Muscle layer of colon (tissue), 2 donors: Measurements from ENCODE around the gene SP100.
"Not testable (repeated sequence)": the region's sequence is repeated elsewhere in the genome, so short reads cannot be mapped to it uniquely, and the experiment has no call there.

Experiments used
- H3K27ac ChIP-seq: one replicate; pipeline ENCODE4 v1.7.0; 2013; ENCODE audit warnings: low read depth, mild to moderate bottlenecking, low read length, moderate library complexity
- H3K27me3 ChIP-seq, 2 donors: one replicate each; pipeline ENCODE4 v1.7.0; 2013; ENCODE audit warnings: low read length in 2 of 2, mild to moderate bottlenecking in 2 of 2; ENCODE audit not compliant: insufficient read depth in 2 of 2, control insufficient read depth in 1 of 2
- H3K36me3 ChIP-seq: one replicate; pipeline ENCODE4 v1.7.0; 2013; ENCODE audit warnings: mild to moderate bottlenecking, low read length; ENCODE audit not compliant: insufficient read depth
- H3K4me1 ChIP-seq: one replicate; pipeline ENCODE4 v1.7.0; 2013; ENCODE audit warnings: mild to moderate bottlenecking, low read length; ENCODE audit not compliant: insufficient read depth
- H3K4me3 ChIP-seq, 2 donors: one replicate each; pipeline ENCODE4 v1.7.0; 2013; ENCODE audit warnings: low read length in 2 of 2, low read depth in 1 of 2, mild to moderate bottlenecking in 1 of 2, moderate library complexity in 1 of 2
- H3K9ac ChIP-seq: one replicate; pipeline ENCODE4 v1.7.0; 2013; ENCODE audit warnings: low read length
- H3K9me3 ChIP-seq: one replicate; pipeline ENCODE4 v1.7.0; 2013; ENCODE audit warnings: mild to moderate bottlenecking, low read length
- donor health status: abdominal sarcoma.
- donor health status: Adenocarcinoma of cecum.

Gene SP100

GRCh38 chr2:230409316-230409715 is 6.7 kb upstream of the SP100 start:
- not testable (repeated sequence) for H3K9ac ChIP-seq, H3K27ac ChIP-seq, H3K9me3 ChIP-seq, H3K36me3 ChIP-seq, H3K4me3 ChIP-seq, H3K27me3 ChIP-seq
- peaks cover 18% of the 10 kb centered on the region for H3K4me1 ChIP-seq

GRCh38 chr2:230410263-230410662 is 5.7 kb upstream of the SP100 start:
- Histone ChIP-seq H3K4me1 (peaks cover 23% of the 10 kb centered on the region), H3K9ac (no peak overlapping the region), H3K27ac (no peak overlapping the region), H3K4me3 (no peak overlapping the region), H3K9me3 (no peaks in the 10 kb centered on the region), H3K36me3 (no peaks in the 10 kb centered on the region), H3K27me3 (no peaks in the 10 kb centered on the region)

- no peaks in the 10 kb centered on the region for H3K9me3 ChIP-seq
- H3K36me3 ChIP-seq = no peaks in the 10 kb centered on the region
- H3K27ac ChIP-seq = peak overlapping the region; percentile 94
- peaks cover 29% of the 10 kb centered on the region for H3K4me1 ChIP-seq
- no peaks in the 10 kb centered on the region for H3K27me3 ChIP-seq
- peak overlapping the region; percentile 92 for H3K9ac ChIP-seq
- peak overlapping the region; percentile 78 to 88 for H3K4me3 ChIP-seq
These were observed 5.0 kb upstream of the SP100 start for GRCh38 chr2:230410861-230411569.

- peaks cover 29% of the 10 kb centered on the region for H3K4me1 ChIP-seq
These were observed 4.2 kb upstream of the SP100 start for GRCh38 chr2:230411570-230412370.

GRCh38 chr2:230412371-230412711 is 3.7 kb upstream of the SP100 start:
- Histone ChIP-seq H3K4me3 (peak overlapping the region; percentile 78 to 88), H3K9me3 (no peaks in the 10 kb centered on the region), H3K27me3 (no peaks in the 10 kb centered on the region), H3K27ac (peak overlapping the region; percentile 94), H3K9ac (peak overlapping the region; percentile 92), H3K4me1 (peaks cover 30% of the 10 kb centered on the region), H3K36me3 (no peaks in the 10 kb centered on the region)

More at GRCh38 chr2:230411570-230412370, 4.2 kb upstream of the SP100 start:
- H3K27me3 ChIP-seq = no peaks in the 10 kb centered on the region
- H3K9ac ChIP-seq = peak overlapping the region; percentile 92
- H3K27ac ChIP-seq = peak overlapping the region; percentile 94
- H3K36me3 ChIP-seq = no peaks in the 10 kb centered on the region
- H3K9me3 ChIP-seq = no peaks in the 10 kb centered on the region
- peak overlapping the region; percentile 78 to 88 for H3K4me3 ChIP-seq

GRCh38 chr2:230412846-230413245 is 3.2 kb upstream of the SP100 start:
- Histone ChIP-seq H3K36me3 (no peaks in the 10 kb centered on the region), H3K27ac (no peak overlapping the region), H3K27me3 (no peaks in the 10 kb centered on the region), H3K9ac (no peak overlapping the region), H3K4me3 (peak overlapping the region in 1 of 2 donors; percentile 78), H3K4me1 (peaks cover 35% of the 10 kb centered on the region), H3K9me3 (no peaks in the 10 kb centered on the region)

GRCh38 chr2:230413479-230413878 is 2.5 kb upstream of the SP100 start:
- H3K27me3 ChIP-seq = no peaks in the 10 kb centered on the region
- no peaks in the 10 kb centered on the region for H3K36me3 ChIP-seq
- H3K9me3 ChIP-seq = no peaks in the 10 kb centered on the region
- H3K9ac ChIP-seq = no peak overlapping the region
- no peak overlapping the region for H3K27ac ChIP-seq
- H3K4me3 ChIP-seq = no peak overlapping the region
- peaks cover 41% of the 10 kb centered on the region for H3K4me1 ChIP-seq

- H3K27me3 ChIP-seq = no peaks in the 10 kb centered on the region
- no peaks in the 10 kb centered on the region for H3K9me3 ChIP-seq
- H3K4me1 ChIP-seq = peaks cover 46% of the 10 kb centered on the region
- no peak overlapping the region for H3K4me3 ChIP-seq
- H3K9ac ChIP-seq = no peak overlapping the region
- no peaks in the 10 kb centered on the region for H3K36me3 ChIP-seq
- H3K27ac ChIP-seq = no peak overlapping the region
These were observed 1.7 kb upstream of the SP100 start for GRCh38 chr2:230414302-230414701.

- Histone ChIP-seq H3K27me3 (no peaks in the 10 kb centered on the region), H3K4me3 (peak overlapping the region in 1 of 2 donors; percentile 90), H3K9ac (no peak overlapping the region), H3K27ac (no peak overlapping the region), H3K36me3 (peaks cover 3% of the 10 kb centered on the region), H3K4me1 (peaks cover 31% of the 10 kb centered on the region), H3K9me3 (no peaks in the 10 kb centered on the region)
These were observed 1.4 kb downstream of the SP100 start for GRCh38 chr2:230417436-230417835.

GRCh38 chr2:230418341-230419016 is 2.5 kb downstream of the SP100 start:
- Histone ChIP-seq H3K36me3 (peaks cover 3% of the 10 kb centered on the region), H3K9ac (no peak overlapping the region), H3K27me3 (no peaks in the 10 kb centered on the region), H3K4me3 (no peak overlapping the region), H3K9me3 (no peaks in the 10 kb centered on the region), H3K27ac (no peak overlapping the region), H3K4me1 (peaks cover 29% of the 10 kb centered on the region)

GRCh38 chr2:230419181-230419580 is 3.2 kb downstream of the SP100 start:
- Histone ChIP-seq H3K9ac (no peak overlapping the region), H3K4me1 (peaks cover 36% of the 10 kb centered on the region), H3K27ac (no peak overlapping the region), H3K4me3 (no peak overlapping the region), H3K36me3 (peaks cover 3% of the 10 kb centered on the region), H3K27me3 (no peaks in the 10 kb centered on the region), H3K9me3 (no peaks in the 10 kb centered on the region)
